AG10803 (cell line): ENCODE data around the gene ZNF777.
"Not testable (repeated sequence)": the region's sequence is repeated elsewhere in the genome, so short reads cannot be mapped to it uniquely, and the experiment has no call there.

Experiments used
- DNase-seq: peaks from one replicate; pipeline ENCODE4 v3.0.0; 2010; ENCODE audit warnings: low read depth
- H3K4me3 ChIP-seq: 2 replicates; pipeline ENCODE4 v1.5.1; 2011; ENCODE audit warnings: mild to moderate bottlenecking, low read length, control low read depth
- CTCF ChIP-seq: conservative IDR thresholded peaks from 2 replicates; pipeline ENCODE4 v1.5.1; 2011; ENCODE audit warnings: mild to moderate bottlenecking, low read length, control low read depth, inconsistent platforms

The ZNF777 gene

GRCh38 chr7:149414171-149414570 lies 46.7 kb downstream of the ZNF777 start:
- DNase-seq = no peak
- TF ChIP-seq CTCF = no peak
- no peak overlapping the region for H3K4me3 ChIP-seq

- DNase-seq, H3K4me3 ChIP-seq: not testable (repeated sequence)
Measured at GRCh38 chr7:149413083-149413482, 47.8 kb downstream of the ZNF777 start.

- no peak for TF ChIP-seq CTCF
- no peak overlapping the region for H3K4me3 ChIP-seq
- no peak for DNase-seq
Measured at GRCh38 chr7:149409895-149410294, 51.0 kb downstream of the ZNF777 start.

- TF ChIP-seq CTCF = no peak
Measured at GRCh38 chr7:149404825-149405224, 56.0 kb downstream of the ZNF777 start.

GRCh38 chr7:149404396-149404795 lies 56.5 kb downstream of the ZNF777 start:
- no peak for DNase-seq
- no peak for TF ChIP-seq CTCF
- H3K4me3 ChIP-seq = no peak overlapping the region

More at GRCh38 chr7:149404825-149405224, 56.0 kb downstream of the ZNF777 start:
- DNase-seq = no peak
- H3K4me3 ChIP-seq = no peak overlapping the region

GRCh38 chr7:149398195-149398820 lies 62.6 kb downstream of the ZNF777 start:
- no peak for DNase-seq
- no peak for TF ChIP-seq CTCF

GRCh38 chr7:149397470-149398043 lies 63.3 kb downstream of the ZNF777 start:
- no peak for TF ChIP-seq CTCF
- H3K4me3 ChIP-seq = no peak overlapping the region
- no peak for DNase-seq

More at GRCh38 chr7:149398195-149398820, 62.6 kb downstream of the ZNF777 start:
- no peak overlapping the region for H3K4me3 ChIP-seq

- DNase-seq, H3K4me3 ChIP-seq: not testable (repeated sequence)
Measured at GRCh38 chr7:149388550-149389335, 72.1 kb downstream of the ZNF777 start.

GRCh38 chr7:149386514-149386913 lies 74.3 kb downstream of the ZNF777 start:
- not testable (repeated sequence) for H3K4me3 ChIP-seq, DNase-seq
